Colonic mucosa (tissue), 4 donors: Measurements from ENCODE around the gene SPRYD3. TPM values are rescaled to one million over a fixed set of nuclear protein-coding genes. Genes with fewer than 3 reads are reported as not detected.
A peak's percentile ranks its signal among the peaks of the same experiment; 100 is the strongest.

Experiments
- DNase-seq: peaks from one replicate; pipeline ENCODE4 v3.0.0-alpha.2; 2020
- H3K27ac ChIP-seq: fragments of 200-600 bp; one replicate; pipeline ENCODE4 v1.8.0; 2021
- H3K27me3 ChIP-seq: fragments of 200-600 bp; one replicate; pipeline ENCODE4 v1.8.0; 2021
- H3K36me3 ChIP-seq: fragments of 200-600 bp; one replicate; pipeline ENCODE4 v1.8.0; 2021
- H3K4me1 ChIP-seq: fragments of 200-600 bp; one replicate; pipeline ENCODE4 v1.8.0; 2021; ENCODE audit warnings: mild to moderate bottlenecking
- H3K4me3 ChIP-seq: fragments of 200-600 bp; one replicate; pipeline ENCODE4 v1.8.0; 2021
- H3K9ac ChIP-seq, 2 donors: one replicate each; pipeline ENCODE4 v1.7.0; 2013; ENCODE audit warnings: control low read depth in 2 of 2, low read depth in 2 of 2, low read length in 2 of 2
- H3K9me3 ChIP-seq: fragments of 200-600 bp; one replicate; pipeline ENCODE4 v1.8.0; 2021
- intact Hi-C: fragments of 100-400 bp; cut with DNase I; formaldehyde crosslinking; loops from one replicate; pipeline ENCODE4 v1.14.1; 2022
- total RNA-seq, 2 donors: library from RNA; stranded (reverse); fragmentation: NEBNext Ultra II Directional in 1 of 2; extraction: Animal tissue kit (Norgen Biotek cat#: 25700) in 1 of 2; gene quantifications; one replicate each; pipeline ENCODE4 v1.2.1, GENCODE V29; 2021
- TF ChIP-seq, protein P1 (sequence below): fragments of 200-600 bp; IDR thresholded peaks from one replicate; pipeline ENCODE4 v1.8.0; 2022; ENCODE audit warnings: antibody characterized with exemption, mild to moderate bottlenecking
- donor health status: healthy.
- donor health status: DM: no; HTN: no; CAD: no.
- donor health status: DM: no; HTN: no; CAD: no.

SPRYD3 gene
- total RNA-seq, 2 donors from 2014 or later = 32.5 to 35.0 TPM

DNA sequence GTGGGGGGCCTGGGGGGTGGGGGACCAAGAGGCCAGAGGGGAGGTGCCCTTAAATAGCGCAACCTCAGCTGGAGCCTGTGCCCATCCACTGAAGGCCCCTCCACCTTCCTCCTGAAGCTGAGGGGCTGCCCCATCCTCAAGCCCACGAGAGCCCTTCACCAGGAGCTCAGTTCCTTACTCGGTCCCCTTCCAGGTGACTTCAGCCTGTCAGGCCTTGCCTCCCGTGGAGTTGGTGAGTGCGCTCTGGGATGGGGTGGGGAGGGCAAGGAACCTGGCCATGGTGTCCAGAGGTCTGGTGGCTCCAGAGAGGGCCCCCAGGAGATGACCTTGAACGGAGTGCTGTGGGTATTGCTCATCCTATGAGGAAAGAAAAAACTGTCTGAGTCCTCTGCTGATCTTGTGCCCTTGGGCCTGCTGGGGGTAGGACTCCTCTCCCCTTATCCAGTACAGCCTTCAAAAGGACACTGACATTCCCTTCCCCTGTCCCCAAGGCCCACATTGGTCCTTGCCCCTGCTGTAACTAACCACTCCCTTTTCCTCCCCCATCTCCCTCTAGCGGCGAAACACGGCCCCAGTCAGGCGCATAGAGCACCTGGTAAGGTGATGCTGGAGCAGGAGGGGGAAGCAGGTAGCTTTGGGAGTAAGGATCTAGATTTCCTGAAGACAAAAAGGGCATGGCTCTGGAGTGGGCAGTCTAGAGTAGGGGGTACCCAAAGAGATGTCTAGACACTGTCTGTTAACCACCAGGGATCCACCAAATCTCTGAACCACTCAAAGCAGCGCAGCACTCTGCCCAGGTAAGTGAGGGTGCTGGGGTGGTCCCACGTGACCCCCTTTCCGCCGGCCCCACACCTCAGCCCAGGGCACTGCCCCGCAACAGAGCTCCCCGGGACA is 25.7 kb downstream of the SPRYD3 start:
- intact Hi-C loops = no loop called here
- peak overlapping the region; percentile 64 to 91 for H3K9ac ChIP-seq
- H3K4me1 ChIP-seq = peaks cover 32% of the 10 kb centered on the region
- TF ChIP-seq, protein P1, sequence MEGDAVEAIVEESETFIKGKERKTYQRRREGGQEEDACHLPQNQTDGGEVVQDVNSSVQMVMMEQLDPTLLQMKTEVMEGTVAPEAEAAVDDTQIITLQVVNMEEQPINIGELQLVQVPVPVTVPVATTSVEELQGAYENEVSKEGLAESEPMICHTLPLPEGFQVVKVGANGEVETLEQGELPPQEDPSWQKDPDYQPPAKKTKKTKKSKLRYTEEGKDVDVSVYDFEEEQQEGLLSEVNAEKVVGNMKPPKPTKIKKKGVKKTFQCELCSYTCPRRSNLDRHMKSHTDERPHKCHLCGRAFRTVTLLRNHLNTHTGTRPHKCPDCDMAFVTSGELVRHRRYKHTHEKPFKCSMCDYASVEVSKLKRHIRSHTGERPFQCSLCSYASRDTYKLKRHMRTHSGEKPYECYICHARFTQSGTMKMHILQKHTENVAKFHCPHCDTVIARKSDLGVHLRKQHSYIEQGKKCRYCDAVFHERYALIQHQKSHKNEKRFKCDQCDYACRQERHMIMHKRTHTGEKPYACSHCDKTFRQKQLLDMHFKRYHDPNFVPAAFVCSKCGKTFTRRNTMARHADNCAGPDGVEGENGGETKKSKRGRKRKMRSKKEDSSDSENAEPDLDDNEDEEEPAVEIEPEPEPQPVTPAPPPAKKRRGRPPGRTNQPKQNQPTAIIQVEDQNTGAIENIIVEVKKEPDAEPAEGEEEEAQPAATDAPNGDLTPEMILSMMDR = peak; percentile 77
- H3K4me3 ChIP-seq = peak overlapping the region; percentile 58
- peak overlapping the region; percentile 97 for H3K27ac ChIP-seq
- peak; percentile 94 for DNase-seq
- no peaks in the 10 kb centered on the region for H3K27me3 ChIP-seq
- no peaks in the 10 kb centered on the region for H3K9me3 ChIP-seq
- H3K36me3 ChIP-seq = no peaks in the 10 kb centered on the region

DNA sequence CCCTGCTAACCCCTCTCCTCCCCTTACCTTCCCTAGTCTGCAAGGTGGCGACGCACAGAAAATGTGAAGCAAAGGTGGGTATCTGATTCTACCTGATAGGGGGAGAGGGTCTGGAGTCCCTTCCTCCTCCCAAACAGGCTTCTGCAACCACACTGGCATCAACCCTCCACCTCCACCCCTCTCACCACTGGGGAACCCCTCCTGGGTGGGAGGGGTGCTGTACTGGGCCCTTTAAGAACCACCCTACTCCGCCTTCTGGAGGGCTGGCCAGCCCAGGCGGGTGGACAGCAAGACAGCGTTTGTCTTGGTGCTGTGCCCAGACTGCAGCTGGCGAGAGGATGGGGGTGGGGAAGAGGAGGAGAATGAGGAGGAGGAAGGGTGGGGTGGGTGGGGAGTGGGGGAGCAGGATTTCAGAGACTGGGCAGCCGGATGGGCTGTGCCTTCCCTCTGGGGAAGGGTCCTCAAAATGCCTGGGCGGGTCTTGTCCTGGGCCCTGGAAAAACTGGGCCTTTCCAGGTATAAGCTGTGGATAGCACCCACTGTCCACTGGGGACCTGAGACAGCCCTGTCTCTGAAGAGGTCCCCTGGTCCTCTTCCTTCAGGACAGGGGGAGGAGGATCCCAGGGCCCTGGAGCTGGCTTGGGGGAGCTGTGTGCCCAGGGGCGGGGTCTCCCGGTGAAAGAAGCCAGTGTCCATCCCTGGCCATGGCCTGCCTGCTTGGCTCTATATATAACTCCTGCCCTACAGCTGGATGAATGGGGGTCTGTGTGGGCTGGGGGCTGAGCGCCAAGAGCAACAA is 26.6 kb downstream of the SPRYD3 start:
- no peaks in the 10 kb centered on the region for H3K9me3 ChIP-seq
- H3K4me3 ChIP-seq = peak overlapping the region; percentile 58
- peak overlapping the region; percentile 97 for H3K27ac ChIP-seq
- H3K27me3 ChIP-seq = no peaks in the 10 kb centered on the region
- peak; percentile 96 for DNase-seq
- intact Hi-C loops = no loop called here
- TF ChIP-seq, protein P1 = no peak
- H3K9ac ChIP-seq = peak overlapping the region; percentile 31 to 91
- peaks cover 38% of the 10 kb centered on the region for H3K4me1 ChIP-seq
- no peaks in the 10 kb centered on the region for H3K36me3 ChIP-seq

DNA sequence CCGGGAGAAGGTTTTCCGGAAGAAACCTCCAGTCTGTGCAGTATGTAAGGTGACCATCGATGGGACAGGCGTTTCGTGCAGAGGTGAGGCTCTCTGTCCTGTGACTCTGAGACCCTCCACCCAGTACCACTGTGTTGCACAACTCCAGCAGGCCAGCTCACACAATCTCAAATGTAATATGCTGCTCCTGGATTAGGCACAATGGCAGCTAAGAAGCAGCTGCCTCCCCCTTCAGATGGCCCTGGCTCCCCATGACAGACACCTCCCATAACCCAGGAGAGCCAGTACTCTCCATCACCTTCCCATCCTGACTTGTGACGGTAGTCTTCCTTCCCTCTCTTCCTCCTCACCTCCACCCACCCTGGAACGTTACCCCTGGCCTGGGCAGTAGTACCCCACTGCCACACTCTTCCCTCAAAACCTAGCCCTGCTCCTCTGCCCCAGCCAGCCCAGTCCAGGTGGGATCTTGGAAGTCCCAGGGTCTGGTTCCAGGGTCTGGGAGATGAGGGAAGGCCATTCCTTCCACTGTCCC is 27.2 kb downstream of the SPRYD3 start:
- Histone ChIP-seq H3K4me1 (peaks cover 38% of the 10 kb centered on the region), H3K27ac (peak overlapping the region; percentile 97), H3K4me3 (peak overlapping the region; percentile 35), H3K9me3 (no peaks in the 10 kb centered on the region), H3K27me3 (no peaks in the 10 kb centered on the region), H3K9ac (peak overlapping the region; percentile 86 to 87), H3K36me3 (no peaks in the 10 kb centered on the region)
- no peak for DNase-seq
- TF ChIP-seq, protein P1 = no peak
- intact Hi-C loops = no loop called here

DNA sequence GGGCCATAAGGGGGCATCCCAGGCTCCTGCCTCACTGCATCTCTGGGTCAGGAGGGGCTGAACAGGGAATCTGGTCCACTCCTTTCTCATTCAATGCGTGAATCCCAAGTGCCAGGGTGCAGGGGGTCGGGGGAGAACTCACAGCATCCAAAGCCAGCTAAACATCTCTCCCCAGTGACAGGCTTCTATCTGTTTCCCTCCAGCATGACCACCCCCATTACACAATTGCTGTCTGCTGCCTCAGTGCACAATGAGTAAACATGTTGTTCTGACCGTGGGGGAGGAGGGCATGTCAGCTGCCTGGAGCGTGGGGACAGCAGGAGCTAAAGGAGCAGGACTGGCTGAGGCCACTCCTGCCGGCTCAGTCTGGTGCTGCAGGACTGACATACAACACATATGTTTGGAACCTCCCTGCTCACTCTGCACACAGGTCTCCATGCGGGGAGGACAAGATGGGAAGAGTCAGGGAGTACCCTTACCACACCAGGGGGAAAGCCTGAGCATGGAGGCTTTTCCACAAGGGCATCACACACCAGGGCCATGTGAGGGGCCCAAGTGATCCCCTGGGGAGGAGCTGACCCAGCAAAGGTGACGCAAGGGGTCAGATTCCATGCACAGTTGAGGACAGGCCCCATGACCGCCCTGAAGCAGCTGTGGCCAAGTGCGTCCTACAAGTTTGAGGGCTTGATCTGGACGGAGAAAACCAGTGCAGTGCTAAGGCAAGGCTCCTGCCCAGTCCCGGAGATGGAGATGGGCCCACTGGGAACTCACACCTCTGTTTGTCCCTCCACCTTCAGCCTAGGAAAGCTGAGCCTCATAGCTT is 27.9 kb downstream of the SPRYD3 start:
- H3K4me3 ChIP-seq = peak overlapping the region; percentile 35
- H3K4me1 ChIP-seq = peaks cover 38% of the 10 kb centered on the region
- TF ChIP-seq, protein P1 = no peak
- intact Hi-C loops = no loop called here
- H3K9ac ChIP-seq = peak overlapping the region; percentile 86 to 87
- no peaks in the 10 kb centered on the region for H3K9me3 ChIP-seq
- peak; percentile 62 for DNase-seq
- H3K27me3 ChIP-seq = no peaks in the 10 kb centered on the region
- no peaks in the 10 kb centered on the region for H3K36me3 ChIP-seq
- peak overlapping the region; percentile 97 for H3K27ac ChIP-seq
